GM23338 (cell line): ENCODE measurements around the gene UFD1. TPM values are rescaled to one million over a fixed set of nuclear protein-coding genes. Genes with fewer than 3 reads are reported as not detected.

Experiments used
- ATAC-seq: fragments of 200-7000 bp; cut with Tn5 transposase; 3 replicates; pipeline ENCODE4 v1.9.1; 2020
- DNase-seq: peaks from one replicate; pipeline ENCODE4 v3.0.0-alpha.2; 2015; ENCODE audit warnings: low spot score
- H2AFZ ChIP-seq: fragments of 200-600 bp; sonication (generic); 2 replicates; pipeline ENCODE4 v1.8.0; 2016; ENCODE audit warnings: antibody characterized with exemption, mild to moderate bottlenecking, moderate library complexity
- H3F3A ChIP-seq: fragments of 200-600 bp; sonication (generic); replicated peaks from 2 replicates; pipeline ENCODE4 v1.8.0; 2017; ENCODE audit warnings: antibody characterized with exemption, mixed run types, low read depth
- H3K27ac ChIP-seq: fragments of 200-600 bp; sonication (generic); 2 replicates; pipeline ENCODE4 v1.6.1; 2016; ENCODE audit warnings: low read depth
- H3K27me3 ChIP-seq: fragments of 200-600 bp; sonication (generic); 2 replicates; pipeline ENCODE4 v1.8.0; 2016; ENCODE audit warnings: mild to moderate bottlenecking, mixed run types, moderate library complexity; ENCODE audit not compliant: insufficient read depth
- H3K36me3 ChIP-seq: fragments of 200-600 bp; sonication (generic); 2 replicates; pipeline ENCODE4 v1.8.0; 2016; ENCODE audit warnings: mild to moderate bottlenecking; ENCODE audit not compliant: insufficient read depth
- H3K4me1 ChIP-seq: fragments of 200-600 bp; sonication (generic); 2 replicates; pipeline ENCODE4 v1.8.0; 2016; ENCODE audit warnings: mild to moderate bottlenecking, moderate library complexity; ENCODE audit not compliant: insufficient read depth
- H3K4me2 ChIP-seq: fragments of 200-600 bp; sonication (generic); 2 replicates; pipeline ENCODE4 v1.7.1; 2017; ENCODE audit warnings: mixed run types
- H3K4me3 ChIP-seq: fragments of 200-600 bp; sonication (generic); 2 replicates; pipeline ENCODE4 v1.6.1; 2016; ENCODE audit warnings: mixed run types
- H3K79me2 ChIP-seq: fragments of 200-600 bp; sonication (generic); replicated peaks from 2 replicates; pipeline ENCODE4 v1.8.0; 2017; ENCODE audit warnings: mild to moderate bottlenecking; ENCODE audit not compliant: insufficient read depth
- H3K9me2 ChIP-seq: fragments of 200-600 bp; sonication (generic); 2 replicates; pipeline ENCODE4 v1.8.0; 2017; ENCODE audit not compliant: insufficient read depth
- H4K20me1 ChIP-seq: fragments of 200-600 bp; sonication (generic); replicated peaks from 2 replicates; pipeline ENCODE4 v1.8.0; 2017; ENCODE audit warnings: mild to moderate bottlenecking; ENCODE audit not compliant: insufficient read depth
- H3K27ac Mint-ChIP-seq: 2 replicates; pipeline ENCODE4 v1.8.0; 2020; ENCODE audit warnings: inconsistent platforms, mild to moderate bottlenecking, moderate library complexity, mixed read lengths
- H3K27me3 Mint-ChIP-seq: 3 replicates; pipeline ENCODE4 v1.8.0; 2022; ENCODE audit warnings: low read depth, mild to moderate bottlenecking, moderate library complexity, mixed read lengths, inconsistent platforms; ENCODE audit not compliant: insufficient read depth, poor library complexity
- H3K36me3 Mint-ChIP-seq: 3 replicates; pipeline ENCODE4 v1.8.0; 2021; ENCODE audit warnings: low read depth, mild to moderate bottlenecking, inconsistent platforms, moderate library complexity, mixed read lengths
- H3K4me1 Mint-ChIP-seq: 3 replicates; pipeline ENCODE4 v1.8.0; 2020; ENCODE audit warnings: mild to moderate bottlenecking, inconsistent platforms, mixed read lengths
- H3K4me3 Mint-ChIP-seq: 3 replicates; pipeline ENCODE4 v1.8.0; 2021; ENCODE audit warnings: moderate library complexity, mild to moderate bottlenecking, inconsistent platforms, mixed read lengths
- H3K9me3 Mint-ChIP-seq: 3 replicates; pipeline ENCODE4 v1.8.0; 2020; ENCODE audit warnings: moderate library complexity, mild to moderate bottlenecking, inconsistent platforms, mixed read lengths
- CREB1 ChIP-seq: fragments of 250-450 bp; sonication (Bioruptor Pico); IDR thresholded peaks from 2 replicates; pipeline ENCODE4 v1.5.0; 2020; ENCODE audit warnings: low read depth, mild to moderate bottlenecking, moderate library complexity
- CTCF ChIP-seq, 2 experiments: fragments of 200-600 bp in 1 of 2; sonication (generic) in 1 of 2; conservative IDR thresholded peaks; 2 replicates each; pipeline versions ENCODE4 v1.5.1 to v1.6.1; 2016 to 2017; ENCODE audit warnings: antibody characterized with exemption in 2 of 2, low read depth in 2 of 2, mild to moderate bottlenecking in 2 of 2, moderate library complexity in 1 of 2
- ETS1 ChIP-seq: IDR thresholded peaks from 2 replicates; pipeline ENCODE4 v1.6.1; 2016; ENCODE audit warnings: antibody characterized with exemption
- EZH2 ChIP-seq: fragments of 200-600 bp; sonication (generic); IDR thresholded peaks from one replicate; pipeline ENCODE4 v1.8.0; 2017; ENCODE audit warnings: antibody characterized with exemption, mild to moderate bottlenecking, low read depth; ENCODE audit not compliant: unreplicated experiment
- JUNB ChIP-seq: IDR thresholded peaks from one replicate; pipeline ENCODE4 v1.6.1; 2016; ENCODE audit warnings: antibody characterized with exemption; ENCODE audit not compliant: unreplicated experiment
- NANOG ChIP-seq: IDR thresholded peaks from 2 replicates; pipeline ENCODE4 v1.6.1; 2016; ENCODE audit warnings: antibody characterized with exemption, borderline replicate concordance
- POLR2AphosphoS5 ChIP-seq: IDR thresholded peaks from 2 replicates; pipeline ENCODE4 v1.6.1; 2016; ENCODE audit warnings: antibody characterized with exemption, low read depth
- STAT1 ChIP-seq: IDR thresholded peaks from one replicate; pipeline ENCODE4 v1.6.1; 2016; ENCODE audit warnings: antibody characterized with exemption; ENCODE audit not compliant: unreplicated experiment
- ZNF114 ChIP-seq: fragments of 250-450 bp; sonication (Bioruptor Pico); IDR thresholded peaks from 2 replicates; pipeline ENCODE4 v1.5.0; 2020; ENCODE audit warnings: mild to moderate bottlenecking, moderate library complexity
- polyA plus RNA-seq: library from polyadenylated mRNA; unstranded; fragments of >200 nt; fragmentation: Nextera tagmentation; extraction: Ambion mirVana; gene quantifications from 2 replicates; pipeline ENCODE4 v1.2.1, GENCODE V29; 2016
- total RNA-seq: library from RNA; depleted of rRNA; stranded (reverse); fragments of >200 nt; shearing (Covaris generic); gene quantifications from 2 replicates; pipeline ENCODE4 v1.2.3, GENCODE V29; 2014

Gene UFD1
- total and polyA plus RNA-seq, 2 experiments from 2014 or later = 53.5 to 93.8 TPM

GRCh38 chr22:19466848-19467752, 11.9 kb downstream of the UFD1 start:
- H3K4me2 ChIP-seq = no peak overlapping the region
- peaks cover 45% of the 10 kb centered on the region for H3K36me3 ChIP-seq
- no peaks in the 10 kb centered on the region for H3K27me3 ChIP-seq
- no peaks in the 10 kb centered on the region for H3K79me2 ChIP-seq
- no peaks in the 10 kb centered on the region for H3F3A ChIP-seq
- TF ChIP-seq CTCF (conservative IDR thresholded peaks at IDR 0.05; ENCODE audit: low read depth in 2 of 2) (no peak), POLR2AphosphoS5 (no peak), EZH2 (no peak), ETS1 (no peak)
- H4K20me1 ChIP-seq = peaks cover 11% of the 10 kb centered on the region
- H3K4me3 ChIP-seq = no peak overlapping the region
- Mint-ChIP-seq H3K36me3 (peaks cover 80% of the 10 kb centered on the region), H3K9me3 (no peaks in the 10 kb centered on the region), H3K4me1 (no peaks in the 10 kb centered on the region), H3K27ac (no peak overlapping the region), H3K4me3 (no peak overlapping the region), H3K27me3 (no peaks in the 10 kb centered on the region)
- H3K27ac ChIP-seq = no peak overlapping the region
- DNase-seq (no peak), ATAC-seq (no peak)
- H3K9me2 ChIP-seq = no peaks in the 10 kb centered on the region
- H2AFZ ChIP-seq = no peak overlapping the region
- H3K4me1 ChIP-seq = no peaks in the 10 kb centered on the region

- Histone ChIP-seq H3K9me2 (no peaks in the 10 kb centered on the region), H4K20me1 (peaks cover 11% of the 10 kb centered on the region), H3K36me3 (peaks cover 44% of the 10 kb centered on the region), H3K27me3 (no peaks in the 10 kb centered on the region), H2AFZ (no peak overlapping the region), H3K4me2 (no peak overlapping the region), H3K4me3 (no peak overlapping the region), H3K79me2 (no peaks in the 10 kb centered on the region), H3K27ac (no peak overlapping the region), H3F3A (no peaks in the 10 kb centered on the region), H3K4me1 (no peaks in the 10 kb centered on the region)
- Mint-ChIP-seq H3K36me3 (peaks cover 75% of the 10 kb centered on the region), H3K4me3 (no peak overlapping the region), H3K9me3 (no peaks in the 10 kb centered on the region), H3K4me1 (no peaks in the 10 kb centered on the region), H3K27ac (no peak overlapping the region), H3K27me3 (no peaks in the 10 kb centered on the region)
- DNase-seq (no peak), ATAC-seq (no peak)
- TF ChIP-seq JUNB (no peak), STAT1 (no peak), ZNF114 (CRISPR knock-in tag) (no peak), POLR2AphosphoS5 (no peak), NANOG (no peak), CTCF (conservative IDR thresholded peaks at IDR 0.05; ENCODE audit: low read depth in 2 of 2) (no peak), CREB1 (CRISPR knock-in tag) (no peak)
Measured at GRCh38 chr22:19466126-19466716, 12.8 kb downstream of the UFD1 start.
